WTC11 (cell line): Measurements from ENCODE around the gene CHTF18. TPM values are rescaled to one million over a fixed set of nuclear protein-coding genes. Genes with fewer than 3 reads are reported as not detected.
A peak's percentile ranks its signal among the peaks of the same experiment; 100 is the strongest.

Experiments used
- ATAC-seq: fragments of 200-7000 bp; cut with Tn5 transposase; 2 replicates; pipeline ENCODE4 v1.10.0; 2021; ENCODE audit warnings: mild to moderate bottlenecking, moderate library complexity
- CTCF ChIA-PET: fragments of 300-600 bp; sonication (Branson Sonifier 250); formaldehyde crosslinking; loops from one replicate; lab custom pipeline; 2021; ENCODE audit warnings: antibody characterized with exemption; lab: Charles Lee
- POLR2A ChIA-PET: fragments of 350-600 bp; sonication (Branson Sonifier 250); formaldehyde crosslinking; loops from one replicate; lab custom pipeline; 2021; ENCODE audit warnings: antibody characterized with exemption; lab: Charles Lee
- DNase-seq: peaks from one replicate; pipeline ENCODE4 v3.0.0; 2021; ENCODE audit warnings: low spot score
- H3K27ac Mint-ChIP-seq: 2 replicates; pipeline ENCODE4 v1.8.0; 2021; ENCODE audit warnings: mixed read lengths
- H3K27me3 Mint-ChIP-seq: 2 replicates; pipeline ENCODE4 v1.8.0; 2021; ENCODE audit warnings: low read depth, mild to moderate bottlenecking, moderate library complexity, mixed read lengths
- H3K36me3 Mint-ChIP-seq: 2 replicates; pipeline ENCODE4 v1.8.0; 2021; ENCODE audit warnings: mixed read lengths
- H3K4me1 Mint-ChIP-seq: 2 replicates; pipeline ENCODE4 v1.8.0; 2022; ENCODE audit warnings: mixed read lengths
- H3K4me3 Mint-ChIP-seq: 2 replicates; pipeline ENCODE4 v1.8.0; 2021; ENCODE audit warnings: mild to moderate bottlenecking, moderate library complexity, mixed read lengths
- H3K9me3 Mint-ChIP-seq: 2 replicates; pipeline ENCODE4 v1.8.0; 2021; ENCODE audit warnings: mixed read lengths
- CREB1 ChIP-seq: sonication (generic); formaldehyde crosslinking; IDR thresholded peaks from 2 replicates; pipeline ENCODE4 v1.8.0; 2023; ENCODE audit warnings: mild to moderate bottlenecking, missing genetic modification reagents
- ERG ChIP-seq: fragments of 250-450 bp; sonication (Bioruptor Pico); IDR thresholded peaks from 2 replicates; pipeline ENCODE4 v1.8.0; 2021; ENCODE audit warnings: mild to moderate bottlenecking
- ETV6 ChIP-seq: sonication (generic); formaldehyde crosslinking; IDR thresholded peaks from 2 replicates; pipeline ENCODE4 v1.8.1; 2022; ENCODE audit warnings: mild to moderate bottlenecking, missing genetic modification reagents
- FOXJ3 ChIP-seq: sonication (generic); formaldehyde crosslinking; IDR thresholded peaks from 2 replicates; pipeline ENCODE4 v1.9.0; 2021; ENCODE audit warnings: missing genetic modification reagents, mild to moderate bottlenecking, borderline replicate concordance
- FOXK1 ChIP-seq: sonication (generic); formaldehyde crosslinking; IDR thresholded peaks from 2 replicates; pipeline ENCODE4 v1.8.0; 2022; ENCODE audit warnings: mild to moderate bottlenecking, moderate library complexity, missing genetic modification reagents
- FOXP4 ChIP-seq: sonication (generic); formaldehyde crosslinking; IDR thresholded peaks from 2 replicates; pipeline ENCODE4 v1.8.0; 2022; ENCODE audit warnings: mild to moderate bottlenecking, missing genetic modification reagents
- HMGXB4 ChIP-seq: sonication (generic); formaldehyde crosslinking; IDR thresholded peaks from 2 replicates; pipeline ENCODE4 v1.8.1; 2023; ENCODE audit warnings: mild to moderate bottlenecking, moderate library complexity, missing genetic modification reagents
- IRF1 ChIP-seq: sonication (generic); formaldehyde crosslinking; IDR thresholded peaks from 2 replicates; pipeline ENCODE4 v1.8.0; 2023; ENCODE audit warnings: missing genetic modification reagents
- JUN ChIP-seq: sonication (generic); formaldehyde crosslinking; IDR thresholded peaks from 2 replicates; pipeline ENCODE4 v1.8.0; 2023; ENCODE audit warnings: mild to moderate bottlenecking, missing genetic modification reagents
- KAT7 ChIP-seq: sonication (generic); formaldehyde crosslinking; IDR thresholded peaks from 2 replicates; pipeline ENCODE4 v1.8.1; 2023; ENCODE audit warnings: missing genetic modification reagents, mild to moderate bottlenecking, borderline replicate concordance
- NFATC4 ChIP-seq: fragments of 250-450 bp; sonication (Bioruptor Pico); IDR thresholded peaks from 2 replicates; pipeline ENCODE4 v1.9.0; 2021; ENCODE audit warnings: mild to moderate bottlenecking
- NR1H2 ChIP-seq: sonication (generic); formaldehyde crosslinking; IDR thresholded peaks from 2 replicates; pipeline ENCODE4 v1.9.0; 2021; ENCODE audit warnings: mild to moderate bottlenecking, moderate library complexity, missing genetic modification reagents
- NR3C1 ChIP-seq: sonication (generic); formaldehyde crosslinking; conservative IDR thresholded peaks from 2 replicates; pipeline ENCODE4 v1.8.1; 2023; ENCODE audit warnings: low read depth, mild to moderate bottlenecking, missing genetic modification reagents
- SMAD4 ChIP-seq: sonication (generic); formaldehyde crosslinking; IDR thresholded peaks from 2 replicates; pipeline ENCODE4 v1.8.0; 2022; ENCODE audit warnings: mild to moderate bottlenecking, missing genetic modification reagents
- ZBTB21 ChIP-seq: sonication (generic); formaldehyde crosslinking; IDR thresholded peaks from 2 replicates; pipeline ENCODE4 v1.8.1; 2023; ENCODE audit warnings: mild to moderate bottlenecking, missing genetic modification reagents, borderline replicate concordance
- ZNF232 ChIP-seq: sonication (generic); formaldehyde crosslinking; IDR thresholded peaks from 2 replicates; pipeline ENCODE4 v1.8.0; 2022; ENCODE audit warnings: mild to moderate bottlenecking, missing genetic modification reagents
- ZNF263 ChIP-seq: sonication (generic); formaldehyde crosslinking; IDR thresholded peaks from 2 replicates; pipeline ENCODE4 v1.8.1; 2022; ENCODE audit warnings: low read depth, mild to moderate bottlenecking, moderate library complexity, missing genetic modification reagents
- ZNF416 ChIP-seq: fragments of 250-450 bp; sonication (Bioruptor Pico); IDR thresholded peaks from 2 replicates; pipeline ENCODE4 v1.9.0; 2021; ENCODE audit warnings: mild to moderate bottlenecking, inconsistent platforms
- total RNA-seq: library from RNA; stranded (reverse); gene quantifications from 3 replicates; pipeline ENCODE4 v1.2.3, GENCODE V29; 2021
- TF ChIP-seq, protein P1 (sequence below): sonication (generic); formaldehyde crosslinking; conservative IDR thresholded peaks from 2 replicates; pipeline ENCODE4 v1.8.1; 2023; ENCODE audit warnings: mild to moderate bottlenecking, low read depth, missing genetic modification reagents, moderate library complexity
- TF ChIP-seq, protein P2 (sequence below): fragments of 250-450 bp; sonication (Bioruptor Pico); conservative IDR thresholded peaks from 2 replicates; pipeline ENCODE4 v1.9.0; 2021; ENCODE audit warnings: mild to moderate bottlenecking

The CHTF18 gene
- total RNA-seq, 1 experiment from 2014 or later, result 183 TPM

DNA sequence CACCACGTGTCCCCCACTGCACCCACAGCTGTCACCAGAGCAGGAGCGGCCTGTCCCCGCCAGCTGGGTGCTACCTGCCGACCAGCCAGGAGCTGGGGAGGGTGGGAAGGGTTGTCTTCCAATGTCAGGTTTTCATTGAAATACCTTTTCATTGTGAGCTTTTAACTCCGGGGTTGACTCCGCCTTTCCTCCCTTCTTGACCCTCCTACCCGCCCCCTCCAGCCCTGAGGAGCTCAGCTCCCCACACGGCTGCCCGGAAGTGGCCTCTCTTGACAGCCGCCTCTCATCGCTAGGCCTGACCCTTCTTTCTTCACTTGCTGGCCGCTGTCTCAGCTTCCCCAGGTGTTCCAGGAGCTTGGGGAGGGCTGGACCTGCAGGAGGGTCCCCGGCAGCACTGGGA lies 33.3 kb downstream of the CHTF18 start (continued):
- TF ChIP-seq, protein P1, sequence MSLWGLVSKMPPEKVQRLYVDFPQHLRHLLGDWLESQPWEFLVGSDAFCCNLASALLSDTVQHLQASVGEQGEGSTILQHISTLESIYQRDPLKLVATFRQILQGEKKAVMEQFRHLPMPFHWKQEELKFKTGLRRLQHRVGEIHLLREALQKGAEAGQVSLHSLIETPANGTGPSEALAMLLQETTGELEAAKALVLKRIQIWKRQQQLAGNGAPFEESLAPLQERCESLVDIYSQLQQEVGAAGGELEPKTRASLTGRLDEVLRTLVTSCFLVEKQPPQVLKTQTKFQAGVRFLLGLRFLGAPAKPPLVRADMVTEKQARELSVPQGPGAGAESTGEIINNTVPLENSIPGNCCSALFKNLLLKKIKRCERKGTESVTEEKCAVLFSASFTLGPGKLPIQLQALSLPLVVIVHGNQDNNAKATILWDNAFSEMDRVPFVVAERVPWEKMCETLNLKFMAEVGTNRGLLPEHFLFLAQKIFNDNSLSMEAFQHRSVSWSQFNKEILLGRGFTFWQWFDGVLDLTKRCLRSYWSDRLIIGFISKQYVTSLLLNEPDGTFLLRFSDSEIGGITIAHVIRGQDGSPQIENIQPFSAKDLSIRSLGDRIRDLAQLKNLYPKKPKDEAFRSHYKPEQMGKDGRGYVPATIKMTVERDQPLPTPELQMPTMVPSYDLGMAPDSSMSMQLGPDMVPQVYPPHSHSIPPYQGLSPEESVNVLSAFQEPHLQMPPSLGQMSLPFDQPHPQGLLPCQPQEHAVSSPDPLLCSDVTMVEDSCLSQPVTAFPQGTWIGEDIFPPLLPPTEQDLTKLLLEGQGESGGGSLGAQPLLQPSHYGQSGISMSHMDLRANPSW, result no peak
- TF ChIP-seq FOXK1 (CRISPR knock-in tag) (no peak), ZNF416 (CRISPR knock-in tag) (no peak), CREB1 (CRISPR knock-in tag) (no peak), NFATC4 (CRISPR knock-in tag) (no peak), NR3C1 (no peak), FOXJ3 (CRISPR knock-in tag) (no peak), ZNF232 (CRISPR knock-in tag) (no peak), ZNF263 (CRISPR knock-in tag) (no peak), FOXP4 (CRISPR knock-in tag) (no peak)
- TF ChIP-seq, protein P2, sequence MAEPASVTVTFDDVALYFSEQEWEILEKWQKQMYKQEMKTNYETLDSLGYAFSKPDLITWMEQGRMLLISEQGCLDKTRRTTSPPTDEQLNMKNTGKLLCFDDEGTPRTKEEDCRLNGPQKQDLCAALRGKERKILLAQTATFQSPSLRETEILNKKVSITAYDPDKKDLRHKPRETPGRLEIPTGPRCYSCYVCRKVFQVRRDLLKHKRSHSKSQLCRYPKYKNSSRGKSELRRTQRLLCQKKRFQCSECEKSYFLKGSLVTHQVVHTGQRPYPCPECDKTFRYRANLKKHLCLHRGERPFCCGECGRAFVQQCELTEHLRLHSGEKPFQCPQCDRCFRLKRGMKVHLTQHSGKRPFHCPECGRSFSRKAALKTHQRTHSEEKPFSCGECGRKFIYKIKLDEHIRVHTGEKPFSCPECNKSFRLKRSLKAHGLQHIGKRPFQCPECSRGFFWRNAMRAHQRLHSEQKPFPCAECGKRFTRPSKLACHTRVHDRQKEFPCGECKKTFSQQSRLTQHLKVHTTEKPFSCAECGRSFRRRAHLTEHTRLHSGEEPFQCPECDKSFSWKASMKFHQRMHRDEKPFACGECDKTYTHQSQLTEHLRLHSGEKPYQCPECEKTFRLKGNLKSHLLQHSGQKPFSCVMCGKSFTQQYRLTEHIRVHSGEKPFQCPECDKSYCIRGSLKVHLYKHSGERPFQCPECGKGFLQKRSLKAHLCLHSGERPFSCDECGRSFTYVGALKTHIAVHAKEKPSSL, result no peak

DNA sequence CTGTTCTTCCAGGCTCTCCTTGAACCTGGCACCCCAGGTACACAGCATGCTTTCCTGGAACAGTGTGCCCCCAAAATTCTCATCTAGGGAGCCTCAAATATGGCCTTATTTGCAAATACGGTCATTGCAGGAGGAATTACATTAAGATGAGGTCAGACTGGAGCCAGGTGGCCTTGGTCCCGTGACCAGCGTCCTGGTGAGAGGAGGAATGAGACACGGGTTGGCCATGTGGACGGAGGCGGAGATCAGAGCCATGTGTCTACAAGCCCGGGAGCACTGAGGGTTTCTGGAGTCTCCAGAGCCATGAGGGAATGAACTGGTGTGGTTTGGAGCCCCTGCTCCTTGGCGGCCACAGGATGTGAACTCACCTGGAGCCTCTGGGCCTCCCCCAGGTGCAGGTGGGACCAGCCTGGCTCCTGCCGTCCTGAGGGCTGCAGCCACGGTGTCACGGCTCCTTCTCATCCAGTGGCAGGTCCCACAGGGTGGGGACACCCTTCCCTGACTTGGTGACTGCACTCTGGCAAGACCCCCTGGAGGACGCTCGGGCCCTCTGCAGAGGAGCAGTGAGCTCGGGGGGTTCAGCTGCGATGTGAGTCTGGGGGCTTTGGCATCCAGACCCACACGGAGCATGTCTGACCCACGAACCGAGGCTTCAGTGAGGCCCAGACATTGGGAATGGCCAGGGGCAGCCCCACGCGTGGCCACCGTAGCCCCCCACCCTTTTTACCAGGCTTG lies 33.9 kb downstream of the CHTF18 start:
- ChIA-PET CTCF (interaction anchor here (0.6 to 7.8 kb wide), 3 partner anchors 52 to 281 kb away, joined by 3 to 31 read pairs (median 4); no protein-coding TSS in a partner anchor), POLR2A (no interaction called here)
- H3K9me3 Mint-ChIP-seq, result no peaks in the 10 kb centered on the region
- TF ChIP-seq SMAD4 (CRISPR knock-in tag), result no peak
- TF ChIP-seq NR1H2 (CRISPR knock-in tag), result no peak
- H3K27me3 Mint-ChIP-seq, result no peaks in the 10 kb centered on the region; the same call in 1 of the 2 replicates
- peaks cover 4% of the 10 kb centered on the region for H3K4me1 Mint-ChIP-seq
- DNase-seq (no peak), ATAC-seq (no peak)
- H3K36me3 Mint-ChIP-seq, result no peaks in the 10 kb centered on the region
- 0 out of 2 replicates have a peak overlapping the region, but pooled peaks have one; percentile 36 for H3K27ac Mint-ChIP-seq
- no peak overlapping the region for H3K4me3 Mint-ChIP-seq

DNA sequence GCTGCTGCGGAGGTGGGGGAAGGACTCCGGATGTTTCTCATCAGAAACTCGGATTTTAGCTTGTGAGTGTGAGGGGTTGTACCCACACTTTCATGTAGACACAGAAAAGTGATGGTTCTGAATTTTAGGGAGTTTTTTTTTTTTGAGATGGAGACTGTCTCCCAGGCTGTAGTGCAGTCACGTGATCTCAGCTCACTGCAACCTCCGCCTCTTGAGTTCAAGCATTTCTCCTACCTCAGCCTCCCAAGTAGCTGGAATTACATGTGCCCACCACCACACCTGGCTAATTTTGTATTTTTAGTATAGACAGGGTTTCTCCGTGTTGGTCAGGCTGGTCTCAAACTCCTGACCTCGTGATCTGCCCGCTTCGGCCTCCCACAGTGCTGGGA lies 34.5 kb downstream of the CHTF18 start:
- Mint-ChIP-seq H3K27ac (no peak overlapping the region), H3K4me1 (peaks cover 4% of the 10 kb centered on the region), H3K9me3 (no peaks in the 10 kb centered on the region), H3K27me3 (no peaks in the 10 kb centered on the region; the same call in 1 of the 2 replicates), H3K36me3 (no peaks in the 10 kb centered on the region), H3K4me3 (no peak overlapping the region)
- ChIA-PET CTCF (interaction anchor here (0.6 to 7.8 kb wide), 3 partner anchors 52 to 280 kb away, joined by 3 to 31 read pairs (median 4); no protein-coding TSS in a partner anchor), POLR2A (no interaction called here)
- DNase-seq (no peak), ATAC-seq (no peak)
- TF ChIP-seq JUN (CRISPR knock-in tag) (no peak), NR3C1 (no peak), HMGXB4 (CRISPR knock-in tag) (no peak), ETV6 (CRISPR knock-in tag) (no peak), IRF1 (no peak), KAT7 (CRISPR knock-in tag) (no peak), ZBTB21 (CRISPR knock-in tag) (no peak), ERG (CRISPR knock-in tag) (no peak)
- TF ChIP-seq, protein P2, result no peak
